NK-92 (cell line): ENCODE results near the gene SFT2D3.

Experiments used
- DNase-seq: peaks from one replicate; lab custom pipeline; 2025; ENCODE audit not compliant: unreplicated experiment; lab: John Stamatoyannopoulos, UW

Gene SFT2D3, protein sequence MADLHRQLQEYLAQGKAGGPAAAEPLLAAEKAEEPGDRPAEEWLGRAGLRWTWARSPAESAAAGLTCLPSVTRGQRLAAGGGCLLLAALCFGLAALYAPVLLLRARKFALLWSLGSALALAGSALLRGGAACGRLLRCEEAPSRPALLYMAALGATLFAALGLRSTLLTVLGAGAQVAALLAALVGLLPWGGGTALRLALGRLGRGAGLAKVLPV

DNA sequence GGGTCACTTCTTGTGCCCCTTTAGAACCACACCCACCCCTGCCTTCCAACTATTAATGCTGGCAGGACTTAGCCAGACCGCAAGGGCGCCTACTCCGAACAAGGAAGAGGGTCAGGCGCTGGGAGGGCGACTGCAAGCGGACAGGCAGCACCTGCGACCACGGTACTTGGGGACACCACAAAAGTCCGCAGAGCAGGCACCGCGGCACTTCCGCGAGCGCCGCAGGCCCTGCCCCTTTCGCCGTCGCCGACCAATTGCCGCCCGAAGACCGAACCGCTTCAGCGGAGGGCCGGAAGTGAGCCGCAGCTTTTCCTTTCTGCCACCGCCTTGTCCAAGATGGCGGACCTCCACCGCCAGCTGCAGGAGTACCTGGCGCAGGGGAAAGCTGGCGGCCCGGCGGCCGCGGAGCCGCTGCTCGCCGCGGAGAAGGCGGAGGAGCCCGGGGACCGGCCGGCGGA, at the start of gene SFT2D3:
SFT2D3 (plus strand) TSS at position 305 of the 458 bp plus-strand sequence; CDS start at position 337, 32 bp downstream.
- peak; percentile 29 for DNase-seq

DNA sequence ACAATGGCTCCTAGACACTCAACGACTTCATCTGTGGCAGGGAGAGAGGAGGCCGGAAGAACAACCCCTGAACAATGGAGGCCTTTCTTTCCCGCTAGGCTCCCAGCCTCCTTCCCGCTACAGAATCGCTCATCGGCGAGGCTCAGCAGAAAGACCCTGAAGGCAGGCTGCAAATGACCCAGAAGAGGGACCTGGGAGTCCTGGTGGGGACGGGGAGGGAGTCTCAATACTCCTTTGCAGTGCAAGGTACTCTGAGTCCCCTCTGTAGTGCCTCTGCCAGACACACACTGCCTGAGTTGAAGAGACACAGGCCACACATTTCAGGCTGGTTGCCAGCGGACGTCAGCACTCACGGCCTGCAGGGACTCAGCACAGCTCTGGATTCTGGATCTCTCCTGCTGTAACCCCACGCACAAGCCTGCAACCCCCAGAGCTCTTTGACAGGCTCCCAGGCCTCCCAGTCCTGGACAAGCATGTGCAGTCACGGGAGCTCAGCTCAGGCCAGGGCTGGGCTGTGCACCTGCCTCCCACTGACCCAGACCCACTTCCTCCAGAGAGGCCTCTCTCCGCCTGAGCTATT, 49.2 kb upstream of the SFT2D3 start:
- no peak for DNase-seq

GRCh38 chr2:127652786-127653357, 48.4 kb upstream of the SFT2D3 start:
- no peak for DNase-seq

DNA sequence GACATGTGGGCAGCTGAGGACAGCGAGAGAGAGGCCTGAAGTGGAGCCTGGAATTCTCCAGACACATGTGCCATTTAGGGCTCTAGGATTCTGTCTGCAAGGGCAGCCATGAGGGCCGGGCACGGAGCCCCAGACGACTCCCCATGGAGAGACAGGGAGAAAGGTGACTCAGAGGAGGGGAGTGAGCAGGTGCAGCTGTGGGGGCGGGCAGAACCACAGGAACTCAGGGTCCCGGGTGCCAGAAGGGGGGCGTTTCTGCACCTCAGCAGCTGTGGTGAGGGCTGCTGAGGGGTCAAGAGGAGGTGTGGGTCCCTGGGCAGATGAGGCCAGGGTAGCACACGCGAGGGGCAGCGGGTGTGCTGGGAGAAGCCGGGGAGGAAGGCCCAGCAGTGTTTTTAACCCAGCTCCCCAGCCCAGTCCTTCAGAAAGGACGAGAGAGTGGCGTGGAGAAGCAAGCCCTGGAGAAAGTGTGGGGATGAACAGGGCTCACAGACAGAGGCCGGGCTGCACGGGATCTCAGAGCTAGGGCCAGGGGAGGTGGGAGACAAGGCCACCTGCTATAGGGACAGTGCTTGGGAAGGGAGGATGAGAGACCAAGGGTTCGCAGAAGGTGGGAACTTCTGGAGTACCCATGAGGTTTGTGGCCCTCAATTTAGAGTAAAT, 47.7 kb upstream of the SFT2D3 start:
- DNase-seq = no peak

GRCh38 chr2:127654084-127654837, 47.0 kb upstream of the SFT2D3 start:
- DNase-seq = no peak

GRCh38 chr2:127654838-127655175, 46.5 kb upstream of the SFT2D3 start:
- no peak for DNase-seq

DNA sequence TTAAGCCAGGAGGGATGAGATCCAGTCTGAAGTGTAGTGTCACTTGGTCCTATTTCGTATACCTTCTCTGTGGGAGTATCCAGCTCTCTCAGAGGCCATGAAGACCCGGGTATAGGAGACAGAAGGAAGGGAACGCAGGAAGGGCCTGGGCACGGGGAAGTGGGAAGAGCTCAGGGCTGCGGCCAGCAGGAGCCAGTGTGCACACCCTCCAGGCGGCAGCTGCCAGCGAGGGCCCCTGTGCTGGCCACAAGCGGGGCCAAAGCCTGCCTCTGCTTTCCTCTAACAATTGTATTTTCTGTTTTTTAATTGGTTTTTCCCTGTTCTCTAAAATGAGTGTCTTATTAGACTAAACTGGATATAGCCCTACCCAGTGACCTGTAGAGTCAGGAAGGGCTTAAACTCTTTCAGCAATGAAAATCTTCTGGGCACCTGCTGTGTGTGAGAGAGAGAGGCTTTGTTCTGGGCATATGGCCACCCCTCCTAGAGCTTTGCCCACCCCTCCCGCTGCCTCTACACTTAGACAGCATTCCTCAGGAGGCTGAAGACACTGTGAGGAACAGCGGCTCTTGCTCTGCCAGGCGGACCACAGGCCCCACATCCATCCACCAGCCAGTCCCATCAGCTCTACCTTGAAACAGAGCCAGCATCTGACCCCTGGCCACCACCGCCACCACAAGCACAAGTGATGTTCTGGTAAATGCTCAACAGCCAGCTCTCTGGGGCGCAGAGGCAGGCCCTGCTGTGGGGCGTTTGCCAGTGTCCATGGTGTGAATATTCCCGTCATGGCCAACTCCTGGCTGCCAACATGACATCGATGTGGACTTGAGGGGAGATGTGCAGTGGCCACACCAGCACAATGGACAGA, 45.9 kb upstream of the SFT2D3 start:
- DNase-seq = no peak

DNA sequence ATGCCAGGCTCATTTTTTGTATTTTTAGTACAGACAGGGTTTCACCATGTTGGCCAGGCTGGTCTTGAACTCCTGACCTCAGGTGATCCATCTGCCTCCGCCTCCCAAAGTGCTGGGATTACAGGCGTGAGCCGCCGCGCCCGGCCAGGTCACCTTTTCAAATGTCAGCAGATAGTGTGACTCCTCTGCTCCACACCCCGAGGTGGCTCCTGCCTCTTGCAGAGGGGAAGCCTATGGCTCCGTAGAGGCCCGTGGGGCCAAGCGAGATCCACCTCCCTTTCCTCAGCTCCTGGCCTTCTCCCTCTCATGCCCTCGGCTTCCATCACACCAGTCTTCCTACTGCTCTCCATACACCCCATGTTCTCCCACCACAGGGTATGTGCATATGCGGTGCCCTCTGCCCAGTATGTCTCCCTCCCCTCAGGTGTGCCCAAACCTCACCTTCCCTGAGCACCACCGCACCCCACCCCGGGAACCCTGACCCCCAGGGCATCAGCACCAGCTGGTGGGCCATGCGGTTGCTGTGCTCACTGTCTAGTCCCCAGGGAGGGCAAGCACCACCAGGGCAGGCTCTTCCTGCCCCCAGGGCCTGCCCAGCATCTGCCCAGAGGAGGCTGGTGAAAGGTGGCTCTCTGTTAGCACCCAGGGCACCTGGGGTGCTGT, 44.6 kb upstream of the SFT2D3 start:
- no peak for DNase-seq

DNA sequence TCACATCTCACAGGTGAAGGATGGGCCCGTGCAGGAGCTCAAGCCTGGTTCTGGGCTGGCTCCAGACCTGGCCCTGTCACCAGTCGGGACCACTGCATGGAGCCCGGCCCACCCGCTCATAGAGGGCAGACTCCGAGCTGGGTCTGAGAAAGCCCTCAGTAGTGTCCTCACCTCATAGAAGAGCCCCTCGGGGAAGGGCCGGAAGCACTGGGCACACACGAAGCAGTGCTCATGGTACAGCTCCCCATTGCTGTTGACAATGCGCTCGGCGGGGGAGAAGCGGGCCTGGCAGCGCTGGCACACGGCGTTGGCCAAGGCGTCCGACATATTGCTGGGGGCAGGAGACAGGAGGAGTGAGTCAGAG, 44.1 kb upstream of the SFT2D3 start:
- no peak for DNase-seq

DNA sequence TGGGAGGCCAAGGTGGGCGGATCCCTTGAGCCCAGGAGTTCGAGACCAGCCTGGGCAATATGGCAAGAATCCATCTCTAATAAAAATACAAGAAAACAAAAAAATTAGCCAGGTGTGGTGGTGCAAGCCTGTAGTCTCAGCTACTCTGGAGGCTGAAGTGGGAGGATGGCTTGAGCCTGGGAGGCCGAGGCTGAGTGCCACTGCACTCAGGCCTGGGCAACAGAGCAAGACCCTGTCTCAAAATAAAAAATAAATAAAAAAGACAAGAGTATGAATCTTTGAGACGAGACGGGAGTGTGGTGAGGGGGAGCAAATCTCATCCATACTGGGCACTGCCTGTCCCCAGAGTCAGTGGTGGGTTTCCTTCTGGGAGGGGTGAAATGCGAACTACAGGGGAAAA, 43.2 kb upstream of the SFT2D3 start:
- DNase-seq = no peak

- DNase-seq = no peak
These were observed 42.5 kb upstream of the SFT2D3 start for GRCh38 chr2:127658641-127659407.

GRCh38 chr2:127659408-127660290, 41.6 kb upstream of the SFT2D3 start:
- no peak for DNase-seq

DNA sequence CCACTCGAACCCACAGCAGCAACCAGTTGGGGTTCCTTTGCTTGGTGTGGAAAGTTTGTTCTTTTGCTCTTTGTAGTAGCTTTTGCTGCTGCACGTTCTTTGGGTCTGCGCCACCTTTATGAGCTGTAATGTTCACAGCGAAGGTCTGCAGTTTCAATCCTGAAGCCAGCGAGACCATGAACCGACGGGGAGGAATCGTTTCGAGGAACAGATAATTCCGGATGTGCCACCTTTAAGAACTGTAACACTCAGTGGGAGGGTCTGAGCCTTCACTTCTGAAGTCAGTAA, 41.1 kb upstream of the SFT2D3 start:
- no peak for DNase-seq

DNA sequence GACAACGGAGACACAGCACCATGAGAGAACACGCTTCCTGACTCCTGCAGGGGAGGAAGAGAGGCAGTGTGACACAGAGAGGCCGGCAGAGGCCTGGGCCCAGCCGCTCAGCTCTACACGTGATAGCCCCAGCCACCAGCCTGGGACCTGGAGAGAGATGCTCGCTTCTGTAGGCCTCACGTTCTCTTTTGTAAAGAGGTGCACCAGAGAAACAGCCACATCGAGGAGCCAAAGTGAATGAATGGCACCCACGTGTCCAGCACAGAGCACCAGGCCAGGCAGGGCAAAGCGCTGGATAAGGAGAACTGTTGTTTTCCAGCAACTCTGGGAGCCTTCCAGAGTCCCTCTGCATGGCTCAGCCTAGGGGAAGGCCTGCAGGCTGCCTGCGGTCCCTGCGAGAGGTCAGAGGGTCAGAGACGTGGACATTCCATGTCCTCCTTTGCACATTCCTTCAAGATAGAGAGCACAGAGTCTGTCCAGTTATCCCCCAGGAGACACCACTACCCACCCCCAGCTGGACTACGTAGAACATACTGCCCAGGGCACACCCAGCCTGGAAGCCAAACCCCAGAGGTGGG, 40.1 kb upstream of the SFT2D3 start:
- DNase-seq = no peak

GRCh38 chr2:127661949-127662510, 39.3 kb upstream of the SFT2D3 start:
- no peak for DNase-seq

DNA sequence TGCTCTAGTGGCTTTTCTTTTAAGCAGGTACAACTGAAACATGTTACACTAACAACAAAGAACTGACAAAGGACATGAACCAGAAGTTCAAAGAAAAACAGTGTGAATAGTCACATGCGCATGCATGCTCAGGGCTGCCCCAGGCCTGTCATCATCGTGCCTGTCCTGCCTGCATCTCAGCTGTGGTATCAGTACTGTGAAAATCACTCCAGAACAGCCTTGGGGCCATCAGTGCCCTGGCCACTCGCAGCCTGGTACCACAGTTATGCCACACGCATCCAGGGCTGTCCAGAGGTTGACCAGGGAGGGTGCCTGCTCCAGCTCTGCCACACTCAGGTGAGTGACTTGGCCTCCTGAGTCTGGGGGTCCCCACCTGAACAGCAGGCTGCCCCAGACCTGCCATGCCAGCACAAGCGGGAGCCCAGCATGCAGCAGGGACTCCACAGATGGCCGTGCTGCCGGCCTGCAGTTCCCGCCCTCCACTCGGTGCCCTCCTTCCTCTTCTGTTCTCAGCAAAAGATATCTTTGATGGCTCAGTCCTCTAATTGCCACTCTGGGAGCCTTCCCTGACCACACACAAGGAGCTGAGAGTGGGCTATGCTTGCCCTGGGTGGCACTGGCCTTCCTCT, 38.2 kb upstream of the SFT2D3 start:
- DNase-seq = no peak

GRCh38 chr2:127663566-127664064, 37.7 kb upstream of the SFT2D3 start:
- no peak for DNase-seq
